Measurements from ENCODE around the gene TBX18.

Gene TBX18

GRCh38 chr6:84772428-84773132, 8.2 kb upstream of the TBX18 start:
- no peak for DNase-seq (ENCODE audit: low spot score)

GRCh38 chr6:84771756-84772356, 7.5 kb upstream of the TBX18 start:
- DNase-seq (ENCODE audit: low spot score): no peak

GRCh38 chr6:84771125-84771755, 6.8 kb upstream of the TBX18 start:
- DNase-seq (ENCODE audit: low spot score): no peak

- DNase-seq (ENCODE audit: low spot score): no peak
Observed at GRCh38 chr6:84770521-84770920, 6.1 kb upstream of the TBX18 start.

- DNase-seq (ENCODE audit: low spot score): no peak
Observed at GRCh38 chr6:84769306-84769705, 4.9 kb upstream of the TBX18 start.

GRCh38 chr6:84768442-84769174, 4.2 kb upstream of the TBX18 start:
- DNase-seq (ENCODE audit: low spot score): no peak

- DNase-seq (ENCODE audit: low spot score): no peak
Observed at GRCh38 chr6:84767526-84768201, 3.3 kb upstream of the TBX18 start.

GRCh38 chr6:84766799-84767525, 2.6 kb upstream of the TBX18 start:
- no peak for DNase-seq (ENCODE audit: low spot score)

GRCh38 chr6:84766118-84766798, 1.9 kb upstream of the TBX18 start:
- DNase-seq (ENCODE audit: low spot score): no peak

GRCh38 chr6:84763886-84764331, 489 bp downstream of the TBX18 start:
- DNase-seq (ENCODE audit: low spot score): no peak

- no peak for DNase-seq (ENCODE audit: low spot score)
Observed at GRCh38 chr6:84763003-84763885, 1.2 kb downstream of the TBX18 start.

- DNase-seq (ENCODE audit: low spot score): no peak
Observed at GRCh38 chr6:84762220-84763002, 2.0 kb downstream of the TBX18 start.

- DNase-seq (ENCODE audit: low spot score): no peak
Observed at GRCh38 chr6:84758486-84758885, 5.9 kb downstream of the TBX18 start.

GRCh38 chr6:84756877-84757276, 7.5 kb downstream of the TBX18 start:
- DNase-seq (ENCODE audit: low spot score): no peak

- DNase-seq (ENCODE audit: low spot score): no peak
Observed at GRCh38 chr6:84756466-84756865, 7.9 kb downstream of the TBX18 start.

- DNase-seq (ENCODE audit: low spot score): no peak
Observed at GRCh38 chr6:84753173-84753572, 11.2 kb downstream of the TBX18 start.

GRCh38 chr6:84752118-84752850, 12.1 kb downstream of the TBX18 start:
- no peak for DNase-seq (ENCODE audit: low spot score)

- no peak for DNase-seq (ENCODE audit: low spot score)
Observed at GRCh38 chr6:84749181-84749580, 15.2 kb downstream of the TBX18 start.

All from hematopoietic multipotent progenitor cell treated with erythropoietin and hydrocortisone succinate and interleukin-3 and kit ligand, for 15 days (in vitro differentiated cells).